ENCODE results near the gene KRT86.

The KRT86 gene

GRCh38 chr12:52320784-52321400, 46.4 kb downstream of the KRT86 start, which contains the start of gene KRT83:
Gene KRT83 (minus strand): TSS chr12:52321398. CDS start chr12:52321335, 63 bp downstream.
- TF ChIP-seq, protein P1, sequence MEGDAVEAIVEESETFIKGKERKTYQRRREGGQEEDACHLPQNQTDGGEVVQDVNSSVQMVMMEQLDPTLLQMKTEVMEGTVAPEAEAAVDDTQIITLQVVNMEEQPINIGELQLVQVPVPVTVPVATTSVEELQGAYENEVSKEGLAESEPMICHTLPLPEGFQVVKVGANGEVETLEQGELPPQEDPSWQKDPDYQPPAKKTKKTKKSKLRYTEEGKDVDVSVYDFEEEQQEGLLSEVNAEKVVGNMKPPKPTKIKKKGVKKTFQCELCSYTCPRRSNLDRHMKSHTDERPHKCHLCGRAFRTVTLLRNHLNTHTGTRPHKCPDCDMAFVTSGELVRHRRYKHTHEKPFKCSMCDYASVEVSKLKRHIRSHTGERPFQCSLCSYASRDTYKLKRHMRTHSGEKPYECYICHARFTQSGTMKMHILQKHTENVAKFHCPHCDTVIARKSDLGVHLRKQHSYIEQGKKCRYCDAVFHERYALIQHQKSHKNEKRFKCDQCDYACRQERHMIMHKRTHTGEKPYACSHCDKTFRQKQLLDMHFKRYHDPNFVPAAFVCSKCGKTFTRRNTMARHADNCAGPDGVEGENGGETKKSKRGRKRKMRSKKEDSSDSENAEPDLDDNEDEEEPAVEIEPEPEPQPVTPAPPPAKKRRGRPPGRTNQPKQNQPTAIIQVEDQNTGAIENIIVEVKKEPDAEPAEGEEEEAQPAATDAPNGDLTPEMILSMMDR (IDR thresholded peaks at IDR 0.05; ENCODE audit: low read depth, low read length, missing control alignments): no peak
- H3K4me3 ChIP-seq (ENCODE audit: low read depth, low read length): no peak within 1 kb of the TSS
- no peak for DNase-seq (ENCODE audit: low read depth)

DNA sequence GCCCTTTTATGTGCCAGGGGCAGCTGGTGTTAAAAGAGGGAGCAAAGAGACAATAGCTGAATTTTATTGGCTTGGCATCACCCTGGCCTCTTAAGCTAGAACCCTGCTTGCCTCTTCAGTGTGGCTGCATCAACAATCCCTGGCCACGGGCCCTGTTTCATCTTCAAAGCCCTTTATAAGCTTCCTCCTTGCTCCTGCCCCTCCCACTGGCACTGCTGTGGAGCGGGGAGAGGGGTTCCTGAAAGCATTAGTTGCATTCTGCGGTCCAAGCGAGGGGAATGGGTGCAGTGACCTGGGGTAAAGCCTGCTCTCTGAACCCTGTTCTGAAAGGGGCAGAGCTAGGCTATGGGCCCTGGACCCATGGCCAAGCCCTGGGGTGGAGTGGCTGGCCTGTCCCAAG, 47.0 kb downstream of the KRT86 start:
- DNase-seq (ENCODE audit: low read depth): no peak
- no peak overlapping the region for H3K4me3 ChIP-seq (ENCODE audit: low read depth, low read length)
- TF ChIP-seq, protein P1 (IDR thresholded peaks at IDR 0.05; ENCODE audit: low read depth, low read length, missing control alignments): no peak

- DNase-seq (ENCODE audit: low read depth): no peak
- H3K4me3 ChIP-seq (ENCODE audit: low read depth, low read length): no peak overlapping the region
- TF ChIP-seq, protein P1 (IDR thresholded peaks at IDR 0.05; ENCODE audit: low read depth, low read length, missing control alignments): no peak
Observed at GRCh38 chr12:52322069-52322468, 47.6 kb downstream of the KRT86 start.

DNA sequence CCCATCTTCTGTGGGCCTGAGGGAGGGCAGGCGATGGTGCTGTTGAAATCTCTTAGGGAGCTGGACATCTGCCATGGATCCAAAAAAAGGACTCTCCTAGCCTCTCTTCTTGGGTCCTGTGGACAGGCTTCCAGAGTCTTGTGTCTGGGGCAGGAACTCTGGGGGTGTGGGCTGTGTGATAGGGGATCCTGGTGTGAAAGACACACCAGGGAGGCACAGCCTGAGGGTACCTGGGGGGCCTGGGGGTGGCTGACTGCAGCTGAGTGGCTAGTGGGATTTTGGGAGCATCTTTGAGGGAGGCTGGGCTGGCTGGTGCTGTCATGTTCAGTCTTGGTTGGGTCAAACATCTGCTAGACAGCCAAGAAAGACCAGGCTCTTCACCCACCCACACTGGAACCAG, 48.6 kb downstream of the KRT86 start:
- no peak overlapping the region for H3K4me3 ChIP-seq (ENCODE audit: low read depth, low read length)
- TF ChIP-seq, protein P1 (IDR thresholded peaks at IDR 0.05; ENCODE audit: low read depth, low read length, missing control alignments): no peak
- no peak for DNase-seq (ENCODE audit: low read depth)

- TF ChIP-seq, protein P1 (IDR thresholded peaks at IDR 0.05; ENCODE audit: low read depth, low read length, missing control alignments): no peak
- no peak overlapping the region for H3K4me3 ChIP-seq (ENCODE audit: low read depth, low read length)
- no peak for DNase-seq (ENCODE audit: low read depth)
Observed at GRCh38 chr12:52323416-52324152, 49.1 kb downstream of the KRT86 start.

DNA sequence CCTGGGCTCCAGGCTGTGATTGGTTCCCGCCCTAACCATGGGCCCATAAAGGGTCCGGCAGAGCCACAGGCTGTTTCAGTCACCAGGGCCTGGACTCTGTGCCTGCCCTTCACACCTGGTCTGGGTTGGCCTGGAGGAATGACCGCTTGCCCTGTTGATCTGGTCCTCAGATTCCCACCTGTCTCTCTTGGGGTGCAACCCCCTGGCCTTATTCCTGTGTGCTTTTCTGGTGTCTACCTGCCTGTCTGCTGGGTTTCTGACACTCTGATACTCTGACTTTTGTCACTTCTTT, 49.7 kb downstream of the KRT86 start:
- H3K4me3 ChIP-seq (ENCODE audit: low read depth, low read length): no peak overlapping the region
- DNase-seq (ENCODE audit: low read depth): no peak
- TF ChIP-seq, protein P1 (IDR thresholded peaks at IDR 0.05; ENCODE audit: low read depth, low read length, missing control alignments): no peak
